IMR-90 (cell line): ENCODE measurements around the gene ROPN1B. TPM values are rescaled to one million over a fixed set of nuclear protein-coding genes. Genes with fewer than 3 reads are reported as not detected.

Experiments used
- ATAC-seq: fragments of 200-7000 bp; cut with Tn5 transposase; 2 replicates; pipeline ENCODE4 v1.9.1; 2020; ENCODE audit warnings: low read depth, mild to moderate bottlenecking, moderate library complexity
- BruUV-seq: library from RNA; stranded (reverse); fragments of 400-500 nt; replicated peaks from 2 replicates; lab custom pipeline; 2021; lab: Mats Ljungman, UMichigan
- CTCF ChIA-PET: fragments of 300-600 bp; formaldehyde crosslinking; extraction: SDS; loops from one replicate; lab custom pipeline; 2021; ENCODE audit warnings: antibody characterized with exemption; lab: Yijun Ruan, JAX
- POLR2A ChIA-PET: fragments of 300-600 bp; sonication (Branson Sonifier 250); formaldehyde crosslinking; loops from one replicate; lab custom pipeline; 2022; ENCODE audit warnings: antibody characterized with exemption; ENCODE audit not compliant: unreplicated experiment; lab: Charles Lee
- DNase-seq: peaks from one replicate; pipeline ENCODE4 v3.0.0; 2013
- H2AFZ ChIP-seq: replicated peaks from 2 replicates; pipeline ENCODE3; 2013; ENCODE audit warnings: low read length, mild to moderate bottlenecking; ENCODE audit not compliant: poor library complexity
- H2AK5ac ChIP-seq: 2 replicates; pipeline ENCODE4 v1.6.1; 2013; ENCODE audit warnings: low read depth, low read length, inconsistent platforms
- H2AK9ac ChIP-seq: replicated peaks from 2 replicates; pipeline ENCODE3; 2013; ENCODE audit warnings: mild to moderate bottlenecking, low read depth, low read length, moderate library complexity; ENCODE audit not compliant: poor library complexity
- H2BK120ac ChIP-seq: 2 replicates; pipeline ENCODE4 v1.6.1; 2013; ENCODE audit warnings: low read depth, low read length, inconsistent platforms
- H2BK15ac ChIP-seq: 3 replicates; pipeline ENCODE4 v1.6.1; 2013; ENCODE audit warnings: low read depth, low read length, inconsistent platforms
- H2BK20ac ChIP-seq: 2 replicates; pipeline ENCODE4 v1.6.1; 2013; ENCODE audit warnings: low read depth, mild to moderate bottlenecking, inconsistent platforms, low read length, moderate library complexity
- H2BK5ac ChIP-seq: 2 replicates; pipeline ENCODE4 v1.6.1; 2013; ENCODE audit warnings: mild to moderate bottlenecking, low read depth, low read length, inconsistent platforms; ENCODE audit not compliant: poor library complexity, severe bottlenecking
- H3K14ac ChIP-seq: replicated peaks from 2 replicates; pipeline ENCODE4 v1.6.1; 2013; ENCODE audit warnings: low read depth, low read length, inconsistent platforms
- H3K18ac ChIP-seq: 2 replicates; pipeline ENCODE4 v1.6.1; 2013; ENCODE audit warnings: low read depth, low read length, control low read depth
- H3K23ac ChIP-seq: 2 replicates; pipeline ENCODE4 v1.6.1; 2013; ENCODE audit warnings: low read depth, low read length, inconsistent platforms
- H3K27ac ChIP-seq: 2 replicates; pipeline ENCODE4 v1.5.1; 2013; ENCODE audit warnings: mild to moderate bottlenecking, control low read depth, low read length; ENCODE audit not compliant: insufficient read depth
- H3K27me3 ChIP-seq: 2 replicates; pipeline ENCODE4 v1.6.1; 2013; ENCODE audit warnings: low read length; ENCODE audit not compliant: control insufficient read depth, insufficient read depth
- H3K36me3 ChIP-seq: 2 replicates; pipeline ENCODE4 v1.6.1; 2013; ENCODE audit warnings: low read length, mixed read lengths; ENCODE audit not compliant: control insufficient read depth, insufficient read depth
- H3K4ac ChIP-seq: 2 replicates; pipeline ENCODE4 v1.6.1; 2013; ENCODE audit warnings: low read depth, low read length, inconsistent platforms
- H3K4me1 ChIP-seq: 2 replicates; pipeline ENCODE4 v1.6.1; 2013; ENCODE audit warnings: low read length, mixed read lengths; ENCODE audit not compliant: control insufficient read depth, insufficient read depth
- H3K4me2 ChIP-seq: 2 replicates; pipeline ENCODE4 v1.6.1; 2013; ENCODE audit warnings: low read depth, mild to moderate bottlenecking, control low read depth, low read length, moderate library complexity
- H3K4me3 ChIP-seq: 2 replicates; pipeline ENCODE4 v1.5.1; 2013; ENCODE audit warnings: low read depth, mild to moderate bottlenecking, control low read depth, low read length, moderate library complexity; ENCODE audit not compliant: insufficient read depth
- H3K56ac ChIP-seq: 2 replicates; pipeline ENCODE4 v1.6.1; 2013; ENCODE audit warnings: low read length, inconsistent platforms; ENCODE audit not compliant: insufficient read depth; ENCODE audit errors: extremely low read depth
- H3K79me1 ChIP-seq, 2 experiments: 2 replicates each; pipeline ENCODE4 v1.6.1; 2013; ENCODE audit warnings: low read length in 2 of 2, inconsistent platforms in 1 of 2, low read depth in 1 of 2
- H3K9ac ChIP-seq: 2 replicates; pipeline ENCODE4 v1.6.1; 2013; ENCODE audit warnings: low read depth, low read length, control low read depth
- H3K9me1 ChIP-seq: 2 replicates; pipeline ENCODE4 v1.6.1; 2013; ENCODE audit warnings: low read length, inconsistent platforms; ENCODE audit not compliant: insufficient read depth
- H3K9me3 ChIP-seq: 2 replicates; pipeline ENCODE4 v1.6.1; 2013; ENCODE audit warnings: low read length; ENCODE audit not compliant: control insufficient read depth, insufficient read depth
- H4K20me1 ChIP-seq: 2 replicates; pipeline ENCODE4 v1.6.1; 2013; ENCODE audit warnings: low read length, inconsistent platforms; ENCODE audit not compliant: insufficient read depth
- H4K5ac ChIP-seq: 2 replicates; pipeline ENCODE4 v1.6.1; 2013; ENCODE audit warnings: mild to moderate bottlenecking, low read depth, low read length, control low read depth
- H4K8ac ChIP-seq, 2 experiments: 2 replicates each; pipeline ENCODE4 v1.6.1; 2013; ENCODE audit warnings: low read depth in 2 of 2, low read length in 2 of 2, control low read depth in 1 of 2, inconsistent platforms in 1 of 2
- H4K91ac ChIP-seq: 2 replicates; pipeline ENCODE4 v1.6.1; 2013; ENCODE audit warnings: low read depth, low read length, inconsistent platforms; ENCODE audit not compliant: insufficient read depth
- BHLHE40 ChIP-seq: fragments of 150-350 bp; IDR thresholded peaks from 2 replicates; pipeline ENCODE4 v1.6.1; 2016; ENCODE audit warnings: mild to moderate bottlenecking, low read depth, low read length
- CEBPB ChIP-seq: IDR thresholded peaks from 2 replicates; pipeline ENCODE4 v1.6.1; 2012; ENCODE audit warnings: low read depth, low read length, improper control_type of control experiment
- CHD1 ChIP-seq: IDR thresholded peaks from 2 replicates; pipeline ENCODE4 v1.6.1; 2012; ENCODE audit warnings: low read depth, low read length, improper control_type of control experiment
- FOS ChIP-seq: fragments of 150-350 bp; IDR thresholded peaks from 2 replicates; pipeline ENCODE4 v1.6.1; 2016; ENCODE audit warnings: low read depth, low read length
- MAFK ChIP-seq: IDR thresholded peaks from 2 replicates; pipeline ENCODE4 v1.6.1; 2012; ENCODE audit warnings: low read depth, low read length, improper control_type of control experiment
- MAZ ChIP-seq: IDR thresholded peaks from 2 replicates; pipeline ENCODE4 v1.6.1; 2012; ENCODE audit warnings: low read depth, mild to moderate bottlenecking, low read length, improper control_type of control experiment, moderate library complexity, borderline replicate concordance
- MXI1 ChIP-seq: IDR thresholded peaks from 2 replicates; pipeline ENCODE4 v1.6.1; 2012; ENCODE audit warnings: low read depth, mild to moderate bottlenecking, low read length, moderate library complexity, borderline replicate concordance
- NFE2L2 ChIP-seq: fragments of 150-350 bp; IDR thresholded peaks from 2 replicates; pipeline ENCODE4 v1.6.1; 2016; ENCODE audit warnings: low read depth, mild to moderate bottlenecking, low read length
- POLR2A ChIP-seq: IDR thresholded peaks from 2 replicates; pipeline ENCODE4 v1.6.1; 2012; ENCODE audit warnings: mild to moderate bottlenecking, low read depth, low read length
- RAD21 ChIP-seq: IDR thresholded peaks from 2 replicates; pipeline ENCODE4 v1.6.1; 2012; ENCODE audit warnings: low read length, improper control_type of control experiment
- RCOR1 ChIP-seq: IDR thresholded peaks from 2 replicates; pipeline ENCODE4 v1.6.1; 2012; ENCODE audit warnings: mild to moderate bottlenecking, low read length, improper control_type of control experiment; ENCODE audit not compliant: insufficient replicate concordance
- RFX5 ChIP-seq: IDR thresholded peaks from 2 replicates; pipeline ENCODE4 v1.8.0; 2012; ENCODE audit warnings: low read depth, mild to moderate bottlenecking, low read length, moderate library complexity
- SMC3 ChIP-seq: fragments of 150-350 bp; IDR thresholded peaks from 2 replicates; pipeline ENCODE4 v1.6.1; 2016; ENCODE audit warnings: low read depth, mild to moderate bottlenecking, antibody characterized with exemption, low read length, moderate library complexity
- USF2 ChIP-seq: fragments of 150-350 bp; IDR thresholded peaks from 2 replicates; pipeline ENCODE4 v1.6.1; 2017; ENCODE audit warnings: mild to moderate bottlenecking, antibody characterized with exemption, low read length, low read depth
- WGBS, 2 experiments: methylation state at CpG; one replicate each; pipeline versions ENCODE4 v1.1.5 to v1.1.7; 2013; ENCODE audit warnings: missing lambda C conversion rate in 2 of 2; ENCODE audit not compliant: insufficient read length in 1 of 2; ENCODE audit errors: extremely low coverage in 2 of 2; 5-methylcytosine and 5-hydroxymethylcytosine counted together
- dilution Hi-C: fragments of 300-500 bp; cut with HindIII; formaldehyde crosslinking; loops from one replicate; pipeline ENCODE4 v1.14.3; 2018; ENCODE audit warnings: low sequenced_read_pairs; ENCODE audit not compliant: unreplicated experiment
- in situ Hi-C: fragments of 300-500 bp; cut with MboI; formaldehyde crosslinking; loops from 3 replicates; pipeline ENCODE4 v1.14.3; 2019; ENCODE audit warnings: low sequenced_read_pairs, inconsistent platforms, mixed read lengths
- intact Hi-C: fragments of 100-400 bp; cut with micrococcal nuclease; formaldehyde crosslinking; loops from 2 replicates; pipeline ENCODE4 v1.10.0; 2022
- polyA plus RNA-seq, 3 experiments: library from polyadenylated mRNA; depleted of rRNA; stranded (reverse); fragments of >200 nt; gene quantifications; 2 replicates each; pipeline ENCODE4 v1.2.3, GENCODE V29; 2012; ENCODE audit warnings: low replicate concordance in 1 of 3
- total RNA-seq: library from RNA; depleted of rRNA; stranded (reverse); fragments of >200 nt; gene quantifications from 2 replicates; pipeline ENCODE4 v1.2.3, GENCODE V29; 2012
- TF ChIP-seq, protein P1 (sequence below): conservative IDR thresholded peaks from 2 replicates; pipeline ENCODE4 v1.5.1; 2012; ENCODE audit warnings: mild to moderate bottlenecking, low read depth, low read length, improper control_type of control experiment
- TF ChIP-seq, protein P2 (sequence below): fragments of 150-350 bp; IDR thresholded peaks from 2 replicates; pipeline ENCODE4 v1.6.1; 2016; ENCODE audit warnings: low read depth, mild to moderate bottlenecking, low read length, moderate library complexity, borderline replicate concordance

ROPN1B gene
- total and polyA plus RNA-seq, 2 of the 4 experiments (the other 2 are of a cell fraction) = not detected

GRCh38 chr3:126021702-126022101 lies 52.7 kb downstream of the ROPN1B start:
- Histone ChIP-seq H3K27ac (no peak overlapping the region), H3K4ac (no peak overlapping the region), H4K8ac (no peak overlapping the region), H2BK20ac (no peak overlapping the region), H3K4me1 (peaks cover 3% of the 10 kb centered on the region; the same call in 1 of the 2 replicates), H3K4me3 (no peak overlapping the region), H2AFZ (no peak overlapping the region), H2AK9ac (no peak overlapping the region), H3K14ac (no peak overlapping the region), H2AK5ac (no peak overlapping the region), H4K5ac (no peak overlapping the region), H4K91ac (no peak overlapping the region), H3K18ac (no peak overlapping the region), H3K9ac (no peak overlapping the region), H3K4me2 (no peak overlapping the region), H3K27me3 (no peaks in the 10 kb centered on the region), H3K9me3 (no peaks in the 10 kb centered on the region), H3K36me3 (no peaks in the 10 kb centered on the region; the same call in 1 of the 2 replicates), H2BK120ac (no peak overlapping the region), H3K9me1 (no peaks in the 10 kb centered on the region; the same call in 1 of the 2 replicates), H2BK15ac (no peak overlapping the region), H4K20me1 (no peaks in the 10 kb centered on the region), H3K79me1 (no peaks in the 10 kb centered on the region), H3K23ac (no peak overlapping the region), H2BK5ac (no peak overlapping the region), H3K56ac (no peak overlapping the region)
- no peak for ATAC-seq
- WGBS, 2 experiments = no CpG with 5 or more reads among the region's 1 CpG
- no peak for DNase-seq
- BruUV-seq = no TSS peak
- in situ Hi-C loops (no loop called here), dilution Hi-C loops (no loop called here), intact Hi-C loops (no loop called here)
- ChIA-PET POLR2A (no interaction called here), CTCF (interaction anchor here (0.6 kb wide), 1 partner anchor 217 kb away, joined by 4 read pairs; no protein-coding TSS in a partner anchor)
- no peak for TF ChIP-seq FOS
- TF ChIP-seq MXI1 = no peak
- no peak for TF ChIP-seq POLR2A
- no peak for TF ChIP-seq MAZ
- no peak for TF ChIP-seq RCOR1
- TF ChIP-seq RAD21 = no peak
- TF ChIP-seq RFX5 = no peak
- TF ChIP-seq, protein P1, sequence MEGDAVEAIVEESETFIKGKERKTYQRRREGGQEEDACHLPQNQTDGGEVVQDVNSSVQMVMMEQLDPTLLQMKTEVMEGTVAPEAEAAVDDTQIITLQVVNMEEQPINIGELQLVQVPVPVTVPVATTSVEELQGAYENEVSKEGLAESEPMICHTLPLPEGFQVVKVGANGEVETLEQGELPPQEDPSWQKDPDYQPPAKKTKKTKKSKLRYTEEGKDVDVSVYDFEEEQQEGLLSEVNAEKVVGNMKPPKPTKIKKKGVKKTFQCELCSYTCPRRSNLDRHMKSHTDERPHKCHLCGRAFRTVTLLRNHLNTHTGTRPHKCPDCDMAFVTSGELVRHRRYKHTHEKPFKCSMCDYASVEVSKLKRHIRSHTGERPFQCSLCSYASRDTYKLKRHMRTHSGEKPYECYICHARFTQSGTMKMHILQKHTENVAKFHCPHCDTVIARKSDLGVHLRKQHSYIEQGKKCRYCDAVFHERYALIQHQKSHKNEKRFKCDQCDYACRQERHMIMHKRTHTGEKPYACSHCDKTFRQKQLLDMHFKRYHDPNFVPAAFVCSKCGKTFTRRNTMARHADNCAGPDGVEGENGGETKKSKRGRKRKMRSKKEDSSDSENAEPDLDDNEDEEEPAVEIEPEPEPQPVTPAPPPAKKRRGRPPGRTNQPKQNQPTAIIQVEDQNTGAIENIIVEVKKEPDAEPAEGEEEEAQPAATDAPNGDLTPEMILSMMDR = no peak
- TF ChIP-seq CEBPB = no peak
- no peak for TF ChIP-seq BHLHE40
- TF ChIP-seq, protein P2, sequence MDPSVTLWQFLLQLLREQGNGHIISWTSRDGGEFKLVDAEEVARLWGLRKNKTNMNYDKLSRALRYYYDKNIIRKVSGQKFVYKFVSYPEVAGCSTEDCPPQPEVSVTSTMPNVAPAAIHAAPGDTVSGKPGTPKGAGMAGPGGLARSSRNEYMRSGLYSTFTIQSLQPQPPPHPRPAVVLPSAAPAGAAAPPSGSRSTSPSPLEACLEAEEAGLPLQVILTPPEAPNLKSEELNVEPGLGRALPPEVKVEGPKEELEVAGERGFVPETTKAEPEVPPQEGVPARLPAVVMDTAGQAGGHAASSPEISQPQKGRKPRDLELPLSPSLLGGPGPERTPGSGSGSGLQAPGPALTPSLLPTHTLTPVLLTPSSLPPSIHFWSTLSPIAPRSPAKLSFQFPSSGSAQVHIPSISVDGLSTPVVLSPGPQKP = no peak
- TF ChIP-seq MAFK = no peak
- TF ChIP-seq NFE2L2 = no peak
- no peak for TF ChIP-seq SMC3
- no peak for TF ChIP-seq CHD1
- no peak for TF ChIP-seq USF2
